GM21381 (cell line): ENCODE data around the gene AZGP1.
"Not testable (repeated sequence)": the region's sequence is repeated elsewhere in the genome, so short reads cannot be mapped to it uniquely, and the experiment has no call there.

Experiments used
- ATAC-seq: cut with Tn5 transposase; IDR thresholded peaks from one replicate; pipeline ENCODE4 v1.9.1; 2021; ENCODE audit warnings: mild to moderate bottlenecking, moderate library complexity; ENCODE audit not compliant: unreplicated experiment

Gene AZGP1

DNA sequence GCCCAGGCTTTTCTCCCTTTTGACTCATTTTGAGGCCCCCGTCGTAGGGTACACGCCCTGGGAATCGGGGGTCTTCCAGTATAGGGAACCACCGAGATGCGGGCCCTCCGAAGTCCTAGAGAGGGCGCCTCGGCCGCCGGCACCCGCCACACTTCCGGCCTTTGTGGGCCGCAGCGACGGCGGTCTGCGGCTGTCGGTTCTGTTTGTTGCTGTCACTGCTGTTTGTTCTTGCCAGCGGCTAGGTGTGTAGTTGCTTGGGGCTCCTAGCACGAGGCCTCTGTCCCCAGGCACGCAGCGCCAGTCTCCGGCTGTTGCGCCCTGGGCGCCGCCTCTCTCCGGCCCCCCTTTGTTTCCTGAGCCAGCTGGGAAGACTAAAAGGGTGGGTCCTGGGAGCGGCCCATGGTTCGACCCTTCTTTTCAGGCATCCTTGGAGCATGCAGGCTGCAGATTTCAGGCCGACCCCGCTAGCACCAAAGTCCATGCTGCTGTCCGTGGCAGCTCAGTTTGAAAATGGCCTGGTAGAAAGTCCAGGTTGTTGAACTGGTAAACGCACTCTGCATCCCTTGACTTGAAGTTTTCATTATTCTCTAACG lies 21.8 kb upstream of the AZGP1 start:
- ATAC-seq, result peak; percentile 46

DNA sequence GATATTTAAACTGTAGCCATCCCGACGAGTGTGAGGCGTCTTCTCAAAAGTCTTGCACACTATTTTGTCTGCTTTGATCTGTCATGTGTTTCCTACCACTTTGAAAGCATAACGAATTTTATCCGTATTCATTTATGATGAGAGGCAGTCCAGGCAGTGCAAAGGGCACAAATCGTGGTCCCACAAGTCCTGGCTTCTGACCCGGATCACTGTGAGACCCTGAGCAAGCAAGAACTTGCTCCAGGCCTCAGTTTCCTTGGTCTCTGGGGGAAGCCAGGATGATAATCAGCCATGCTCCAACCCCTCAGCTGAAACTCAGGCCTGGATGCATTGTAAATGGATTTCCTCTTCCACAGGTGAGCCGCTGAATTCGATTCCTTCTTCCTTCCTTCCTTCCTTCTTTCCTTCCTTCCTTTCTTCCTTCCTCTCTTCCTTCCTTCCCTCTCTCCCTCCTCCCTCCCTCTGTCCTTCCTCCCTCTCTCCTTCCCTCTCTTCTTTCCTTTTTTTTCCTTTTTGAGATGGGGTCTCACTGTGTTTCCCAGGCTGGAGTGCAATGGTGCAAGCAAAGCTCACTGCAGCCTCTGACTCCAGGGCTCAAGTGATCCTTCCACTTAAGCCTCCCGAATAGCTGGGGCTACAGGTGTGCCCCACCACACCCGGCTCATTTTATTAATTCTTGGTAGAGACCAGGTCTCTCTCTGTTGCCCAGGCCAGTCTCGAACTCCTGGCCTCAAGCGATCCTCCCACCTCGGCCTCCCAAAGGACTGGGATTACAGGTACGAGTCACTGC lies 21.1 kb upstream of the AZGP1 start:
- ATAC-seq, result no peak

GRCh38 chr7:99994819-99995218 lies 19.0 kb upstream of the AZGP1 start:
- no peak for ATAC-seq

- ATAC-seq, result no peak
Observed at GRCh38 chr7:99992330-99993038, 16.7 kb upstream of the AZGP1 start.

- ATAC-seq, result not testable (repeated sequence)
Observed at GRCh38 chr7:99991543-99991942, 15.7 kb upstream of the AZGP1 start.

- no peak for ATAC-seq
Observed at GRCh38 chr7:99990460-99990852, 14.6 kb upstream of the AZGP1 start.

- no peak for ATAC-seq
Observed at GRCh38 chr7:99987846-99988245, 12.0 kb upstream of the AZGP1 start.

DNA sequence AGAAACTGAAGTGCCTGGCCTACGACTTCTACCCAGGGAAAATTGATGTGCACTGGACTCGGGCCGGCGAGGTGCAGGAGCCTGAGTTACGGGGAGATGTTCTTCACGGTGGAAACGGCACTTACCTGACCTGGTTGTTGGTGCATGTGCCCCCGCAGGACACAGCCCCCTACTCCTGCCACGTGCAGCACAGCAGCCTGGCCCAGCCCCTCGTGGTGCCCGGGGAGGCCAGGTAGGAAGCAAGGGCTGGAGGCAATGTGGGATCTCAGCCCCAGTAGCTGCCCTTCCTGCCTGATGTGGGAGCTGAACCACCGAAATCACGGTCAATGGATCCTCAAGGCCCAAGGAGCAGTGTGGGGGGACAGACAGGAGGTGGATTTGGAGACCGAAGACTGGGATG lies 11.5 kb upstream of the AZGP1 start:
- ATAC-seq, result not testable (repeated sequence)

DNA sequence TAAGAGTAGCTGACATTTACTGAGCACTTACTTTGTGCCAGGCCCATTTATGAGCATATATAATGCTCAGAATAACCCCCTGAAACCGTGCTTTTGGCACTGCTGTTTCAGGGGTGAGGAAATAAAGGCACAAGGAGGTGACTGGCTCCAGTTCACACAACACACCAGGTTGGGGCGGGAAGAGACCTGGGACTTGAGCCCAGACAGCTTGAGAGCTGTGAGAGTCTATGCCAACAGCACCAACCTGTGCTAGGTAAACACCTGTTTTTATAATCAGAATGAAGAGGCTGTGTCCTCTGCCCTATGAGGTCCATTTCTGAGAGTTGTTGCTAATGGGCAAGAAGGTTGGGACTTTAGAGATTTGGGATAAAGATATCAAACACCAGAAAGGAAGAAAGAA lies 8.8 kb upstream of the AZGP1 start:
- no peak for ATAC-seq

GRCh38 chr7:99981066-99981465 lies 5.2 kb upstream of the AZGP1 start:
- ATAC-seq, result not testable (repeated sequence)

DNA sequence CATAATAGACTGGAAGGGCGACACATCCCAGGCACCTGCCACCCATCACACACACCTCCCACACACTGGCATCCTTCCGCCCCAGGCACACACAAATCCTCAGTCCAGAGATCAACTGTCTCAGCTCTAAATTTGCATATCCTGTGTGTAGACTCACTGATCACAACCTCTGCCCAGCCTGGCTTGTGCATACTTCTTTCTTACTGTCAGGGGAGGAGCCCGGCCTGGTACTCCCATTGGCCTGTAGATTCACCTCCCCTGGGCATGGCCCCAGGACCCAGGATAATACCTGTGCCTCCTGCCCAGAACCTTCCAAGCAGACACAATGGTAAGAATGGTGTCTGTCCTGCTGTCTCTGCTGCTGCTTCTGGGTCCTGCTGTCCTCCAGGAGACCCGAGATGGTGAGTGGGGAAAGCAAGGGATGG lies 4.6 kb upstream of the AZGP1 start:
- ATAC-seq, result not testable (repeated sequence)

DNA sequence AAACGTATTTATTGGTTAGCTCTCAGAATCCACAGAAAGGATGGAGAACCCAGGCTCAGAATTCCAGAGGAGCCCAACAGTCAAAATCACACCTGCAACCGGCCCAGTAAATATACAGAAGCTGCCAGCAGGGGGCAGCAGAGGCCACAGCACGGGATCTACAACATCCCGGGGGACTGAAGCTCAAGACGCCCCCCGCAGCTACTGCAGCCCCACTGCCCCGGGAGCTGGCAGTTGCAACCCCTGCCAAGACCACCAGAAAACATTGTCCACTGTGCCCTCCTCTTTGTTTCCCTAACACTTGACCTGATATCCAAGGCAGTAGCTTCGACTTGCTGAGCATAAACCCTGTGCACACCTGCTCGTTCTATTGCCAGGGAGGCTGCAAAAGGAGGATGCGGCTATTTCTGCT lies 4.0 kb upstream of the AZGP1 start:
- ATAC-seq, result not testable (repeated sequence)

- no peak for ATAC-seq
Observed at GRCh38 chr7:99976626-99977025, 795 bp upstream of the AZGP1 start.

- ATAC-seq, result no peak
Observed at GRCh38 chr7:99974681-99975080, 1.1 kb downstream of the AZGP1 start.

GRCh38 chr7:99973817-99974216 lies 2.0 kb downstream of the AZGP1 start:
- ATAC-seq, result not testable (repeated sequence)

GRCh38 chr7:99971242-99971641 lies 4.6 kb downstream of the AZGP1 start:
- ATAC-seq, result no peak

GRCh38 chr7:99969813-99970212 lies 6.0 kb downstream of the AZGP1 start:
- not testable (repeated sequence) for ATAC-seq

GRCh38 chr7:99969298-99969697 lies 6.5 kb downstream of the AZGP1 start:
- no peak for ATAC-seq

GRCh38 chr7:99958564-99959227 lies 17.1 kb downstream of the AZGP1 start:
- ATAC-seq, result no peak

GRCh38 chr7:99955247-99955646 lies 20.6 kb downstream of the AZGP1 start:
- no peak for ATAC-seq

DNA sequence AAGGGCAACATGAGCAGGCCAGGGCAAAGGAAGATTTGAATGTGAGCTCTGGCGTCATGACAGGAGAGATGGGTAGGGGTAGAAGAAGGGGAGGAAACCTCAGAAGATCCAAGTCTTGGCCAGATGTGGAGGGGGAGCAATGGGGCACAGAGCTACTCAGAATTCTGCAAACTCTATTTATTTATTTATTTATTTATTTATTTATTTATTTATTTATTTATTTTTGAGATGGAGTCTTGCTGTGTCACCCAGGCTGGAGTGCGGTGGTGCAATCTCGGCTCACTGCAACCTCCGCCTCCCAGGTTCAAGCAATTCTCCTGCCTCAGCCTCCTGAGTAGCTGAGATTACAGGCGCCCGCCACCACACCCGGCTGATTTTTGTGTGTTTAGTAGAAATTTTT lies 21.2 kb downstream of the AZGP1 start:
- not testable (repeated sequence) for ATAC-seq
